ENCODE measurements around the gene GNG12. TPM values are rescaled to one million over a fixed set of nuclear protein-coding genes. Genes with fewer than 3 reads are reported as not detected.

GNG12 gene
- total and polyA plus RNA-seq, 10 donors, result 15.2 to 102 (median 76.2) TPM

GRCh38 chr1:67839826-67840225 is 6.6 kb upstream of the GNG12 start:
- no peak for TF ChIP-seq POLR2AphosphoS5 (IDR thresholded peaks at IDR 0.05)
- no peak for TF ChIP-seq POLR2A (IDR thresholded peaks at IDR 0.05)
- no peak for TF ChIP-seq CTCF (IDR thresholded peaks at IDR 0.05 in 8 of 11, conservative IDR thresholded peaks at IDR 0.05 in 3 of 11)
- Histone ChIP-seq H3K27me3 (replicated peaks in 1 of 7) (peaks cover 0 to 50% (median 3%) of the 10 kb centered on the region in 7 donors), H3K9me3 (no peaks in the 10 kb centered on the region), H3K36me3 (no peaks in the 10 kb centered on the region), H3K27ac (peak overlapping the region in 4 of 8 donors; percentile 5 to 42 (median 24)), H3K4me3 (no peak overlapping the region), H3K4me1 (peaks cover 0 to 14% (median 0%) of the 10 kb centered on the region in 6 donors)
- intact Hi-C loops (cut with DNase I; ENCODE audit: low total_unique reads), result loop anchor here (10.0 kb wide), 1 partner anchor 75 kb away; no protein-coding TSS in a partner anchor
- WGBS, 5 donors, result 77 to 94% (median 86%) methylated on average over 2 of the region's 2 CpGs
- DNase-seq, result no peak

- Histone ChIP-seq H3K27ac (peak overlapping the region in 1 of 8 donors; percentile 10), H3K4me1 (peaks cover 0 to 22% (median 9%) of the 10 kb centered on the region in 6 donors), H3K36me3 (no peaks in the 10 kb centered on the region), H3K27me3 (replicated peaks in 1 of 7) (peaks cover 0 to 65% (median 5%) of the 10 kb centered on the region in 7 donors), H3K9me3 (no peaks in the 10 kb centered on the region), H3K4me3 (no peak overlapping the region)
- DNase-seq, result no peak
- 49 to 67% (median 59%) methylated on average over 5 of the region's 5 CpGs for WGBS, 5 donors
- intact Hi-C loops (cut with DNase I; ENCODE audit: low total_unique reads), result loop anchor here (10.0 kb wide), 1 partner anchor 74 kb away; no protein-coding TSS in a partner anchor
- TF ChIP-seq POLR2AphosphoS5 (IDR thresholded peaks at IDR 0.05) (no peak), POLR2A (IDR thresholded peaks at IDR 0.05) (no peak), CTCF (IDR thresholded peaks at IDR 0.05 in 8 of 11, conservative IDR thresholded peaks at IDR 0.05 in 3 of 11) (no peak)
These were observed 5.1 kb upstream of the GNG12 start for GRCh38 chr1:67838180-67838910.

GRCh38 chr1:67836769-67837168 is 3.5 kb upstream of the GNG12 start:
- Histone ChIP-seq H3K4me3 (no peak overlapping the region), H3K4me1 (peaks cover 0 to 38% (median 23%) of the 10 kb centered on the region in 6 donors), H3K27me3 (replicated peaks in 1 of 7) (peaks cover 0 to 77% (median 19%) of the 10 kb centered on the region in 7 donors), H3K27ac (no peak overlapping the region), H3K9me3 (no peaks in the 10 kb centered on the region), H3K36me3 (no peaks in the 10 kb centered on the region)
- WGBS, 5 donors, result 60 to 89% (median 84%) methylated on average over 2 of the region's 2 CpGs
- TF ChIP-seq POLR2AphosphoS5 (IDR thresholded peaks at IDR 0.05), result no peak
- DNase-seq, result no peak
- intact Hi-C loops (cut with DNase I; ENCODE audit: low total_unique reads), result loop anchor here (10.0 kb wide), 1 partner anchor 72 kb away; no protein-coding TSS in a partner anchor

DNA sequence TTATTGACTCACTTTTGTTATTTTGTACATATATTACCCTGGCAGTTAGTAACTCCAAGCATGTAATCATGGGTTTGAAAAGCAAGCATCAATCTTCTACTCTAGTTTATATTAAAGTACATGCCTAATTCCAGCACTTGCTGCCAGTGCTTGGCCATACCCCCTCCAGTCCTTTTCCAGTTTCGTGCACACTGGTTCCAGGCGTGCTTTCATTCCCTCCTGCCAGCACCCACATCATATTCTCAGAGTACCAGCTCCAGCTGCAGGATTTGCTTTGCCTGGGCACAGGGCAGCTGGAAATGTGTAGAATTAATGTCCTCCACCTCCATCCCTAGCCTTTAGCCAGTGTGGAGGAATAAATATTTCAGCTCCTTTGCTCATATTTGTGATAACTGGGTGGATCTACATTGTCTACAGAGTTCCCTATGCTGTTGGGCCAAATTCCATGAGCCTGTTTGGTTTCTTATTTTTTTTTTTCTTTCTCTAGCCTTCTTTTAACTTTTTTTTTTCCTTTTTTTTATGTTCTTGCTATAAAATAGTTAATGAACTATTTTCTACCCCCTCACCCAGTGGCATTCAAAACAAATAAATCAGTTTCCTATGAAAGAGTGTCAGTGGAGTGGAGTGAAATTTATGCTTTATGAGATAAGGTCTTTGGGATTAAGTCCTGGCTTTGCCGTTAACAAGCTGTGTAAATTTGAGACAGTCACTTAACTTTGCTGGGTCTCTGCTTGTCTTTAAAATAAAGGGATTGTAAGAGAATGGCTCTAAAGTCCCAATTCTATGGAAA is 2.6 kb upstream of the GNG12 start:
- peaks cover 0 to 44% (median 25%) of the 10 kb centered on the region in 6 donors for H3K4me1 ChIP-seq
- 60 to 77% (median 70%) methylated on average over 3 of the region's 3 CpGs for WGBS, 5 donors
- H3K4me3 ChIP-seq, result no peak overlapping the region
- intact Hi-C loops (cut with DNase I; ENCODE audit: low total_unique reads), result loop anchor here (10.0 kb wide), 1 partner anchor 71 kb away; no protein-coding TSS in a partner anchor
- TF ChIP-seq POLR2AphosphoS5 (IDR thresholded peaks at IDR 0.05), result no peak
- TF ChIP-seq POLR2A (IDR thresholded peaks at IDR 0.05), result no peak
- TF ChIP-seq CTCF (IDR thresholded peaks at IDR 0.05 in 8 of 11, conservative IDR thresholded peaks at IDR 0.05 in 3 of 11), result no peak
- DNase-seq, result no peak
- H3K36me3 ChIP-seq, result no peaks in the 10 kb centered on the region
- H3K27ac ChIP-seq, result no peak overlapping the region
- peaks cover 0 to 86% (median 20%) of the 10 kb centered on the region in 7 donors for H3K27me3 ChIP-seq (replicated peaks in 1 of 7)
- no peaks in the 10 kb centered on the region for H3K9me3 ChIP-seq
